ENCODE measurements around the gene SGIP1. TPM values are rescaled to one million over a fixed set of nuclear protein-coding genes. Genes with fewer than 3 reads are reported as not detected.

SGIP1 gene
- total RNA-seq, 8 experiments from 2014 or later = 0.05 to 82.9 (median 26.2) TPM; not detected in 1

DNA sequence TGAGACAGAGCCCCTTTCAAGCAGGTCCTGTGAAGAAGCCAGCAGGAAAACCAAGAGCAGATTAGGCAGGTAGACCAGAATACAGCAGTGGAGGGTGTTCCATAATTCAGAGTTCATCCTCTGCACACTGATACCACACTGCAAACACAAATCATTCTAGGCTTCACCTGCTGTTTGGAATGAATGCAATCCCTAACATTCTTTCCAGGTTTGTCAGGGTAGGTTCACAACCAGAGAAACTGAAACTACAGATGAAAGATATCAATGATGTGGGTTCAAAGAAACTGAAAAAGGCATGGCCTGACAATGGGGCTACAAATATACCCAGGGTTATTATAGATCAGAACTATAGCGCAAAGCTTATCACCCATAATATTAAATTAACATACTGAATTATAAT lies 8.9 kb upstream of the SGIP1 start:
- 84 to 100% (median 100%) methylated on average over 1 of the region's 1 CpG; no CpG with 5 or more reads in 3 of the 10 experiments for WGBS, 10 experiments
- in situ Hi-C loops (cut with MboI; ENCODE audit: low pct_unique_long_range_greater_than_20kb in 2 of 9, low sequenced_read_pairs in 9 of 9, unreplicated experiment in 9 of 9) = no loop called here

DNA sequence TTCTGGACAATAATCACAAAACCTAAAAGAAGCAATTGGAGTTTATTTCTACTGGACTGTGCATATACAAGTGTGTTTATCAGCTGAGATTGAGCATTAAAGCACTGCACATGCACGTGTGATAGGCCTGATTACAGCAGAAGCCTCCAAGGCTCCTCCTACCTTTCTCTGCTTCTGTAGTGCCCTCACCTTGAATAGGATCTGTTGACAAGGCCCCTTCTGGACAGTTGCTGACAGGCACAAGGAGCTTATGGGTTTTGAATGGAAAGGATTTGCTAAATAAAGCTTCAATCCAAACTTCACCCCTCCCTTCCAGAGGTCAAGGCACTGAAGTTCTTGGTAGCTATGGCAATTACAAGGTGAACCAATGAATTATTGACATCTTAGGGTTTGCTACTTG lies 7.9 kb upstream of the SGIP1 start:
- in situ Hi-C loops (cut with MboI; ENCODE audit: low pct_unique_long_range_greater_than_20kb in 2 of 9, low sequenced_read_pairs in 9 of 9, unreplicated experiment in 9 of 9) = no loop called here
- WGBS, 10 experiments = 17 to 100% (median 70%) methylated on average over 1 of the region's 1 CpG; no CpG with 5 or more reads in 5 of the 10 experiments
- ATAC-seq (replicated peaks in 6 of 8) = no peak
- H3K4me3 ChIP-seq = no peak overlapping the region
- no peaks in the 10 kb centered on the region for H3K4me1 ChIP-seq (replicated peaks in 1 of 2)
- H3K27ac ChIP-seq = no peak overlapping the region

More for the DNA sequence above, 8.9 kb upstream of the SGIP1 start:
- no peaks in the 10 kb centered on the region for H3K4me1 ChIP-seq (replicated peaks in 1 of 2)
- H3K27ac ChIP-seq = no peak overlapping the region
- no peak for ATAC-seq (replicated peaks in 6 of 8)
- no peak overlapping the region for H3K4me3 ChIP-seq

DNA sequence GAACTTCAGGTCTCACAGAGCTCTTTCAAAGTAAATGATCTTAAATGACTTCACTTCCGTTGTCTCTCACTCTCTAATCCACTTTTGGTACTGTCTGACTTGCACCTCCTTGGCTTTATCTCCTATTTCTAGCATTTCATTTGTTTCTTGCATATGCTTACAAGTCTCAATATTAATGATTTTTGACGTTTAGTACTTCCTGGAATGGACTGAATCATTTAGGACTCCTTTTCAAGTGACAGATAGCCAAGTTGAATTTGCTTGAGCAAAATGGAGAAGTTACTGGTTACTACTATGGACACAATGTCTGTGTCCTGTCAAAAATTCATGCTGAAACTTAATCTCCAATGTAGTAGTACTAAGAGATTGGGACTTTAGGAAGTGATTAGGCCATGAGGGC lies 7.0 kb upstream of the SGIP1 start:
- 42 to 100% (median 80%) methylated on average over 1 to 2 of the region's 2 CpGs; no CpG with 5 or more reads in 2 of the 10 experiments for WGBS, 10 experiments
- H3K4me3 ChIP-seq = no peak overlapping the region
- no peak for ATAC-seq (replicated peaks in 6 of 8)
- H3K4me1 ChIP-seq (replicated peaks in 1 of 2) = no peaks in the 10 kb centered on the region
- no peak overlapping the region for H3K27ac ChIP-seq
- in situ Hi-C loops (cut with MboI; ENCODE audit: low pct_unique_long_range_greater_than_20kb in 2 of 9, low sequenced_read_pairs in 9 of 9, unreplicated experiment in 9 of 9) = no loop called here

DNA sequence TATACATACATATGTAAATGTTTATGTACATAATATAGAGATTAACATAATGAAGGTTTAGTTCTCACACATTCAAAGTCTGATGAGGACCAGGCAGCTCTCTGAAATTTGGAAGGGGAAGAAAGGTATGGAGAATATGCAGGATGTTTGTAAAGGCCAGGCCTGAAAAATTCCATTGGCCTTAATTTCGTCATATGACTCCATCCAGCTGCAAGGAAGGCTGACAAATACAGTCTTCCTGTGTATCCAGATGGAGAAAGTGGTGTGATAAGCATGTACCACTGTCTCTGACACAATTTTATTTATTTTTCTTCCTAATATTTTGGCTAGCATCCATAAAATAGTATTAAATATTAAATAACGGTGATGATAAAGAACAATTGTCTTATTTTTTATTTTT lies 6.3 kb upstream of the SGIP1 start:
- 50 to 100% (median 80%) methylated on average over 2 of the region's 2 CpGs; no CpG with 5 or more reads in 1 of the 10 experiments for WGBS, 10 experiments
- no peak overlapping the region for H3K4me3 ChIP-seq
- in situ Hi-C loops (cut with MboI; ENCODE audit: low pct_unique_long_range_greater_than_20kb in 2 of 9, low sequenced_read_pairs in 9 of 9, unreplicated experiment in 9 of 9) = no loop called here
- no peak overlapping the region for H3K27ac ChIP-seq
- peak in 2 of 8 experiments; percentile 29 to 85 for ATAC-seq (replicated peaks in 6 of 8)
- peaks cover under 1 to 4% of the 10 kb centered on the region in 2 donors for H3K4me1 ChIP-seq (replicated peaks in 1 of 2)

DNA sequence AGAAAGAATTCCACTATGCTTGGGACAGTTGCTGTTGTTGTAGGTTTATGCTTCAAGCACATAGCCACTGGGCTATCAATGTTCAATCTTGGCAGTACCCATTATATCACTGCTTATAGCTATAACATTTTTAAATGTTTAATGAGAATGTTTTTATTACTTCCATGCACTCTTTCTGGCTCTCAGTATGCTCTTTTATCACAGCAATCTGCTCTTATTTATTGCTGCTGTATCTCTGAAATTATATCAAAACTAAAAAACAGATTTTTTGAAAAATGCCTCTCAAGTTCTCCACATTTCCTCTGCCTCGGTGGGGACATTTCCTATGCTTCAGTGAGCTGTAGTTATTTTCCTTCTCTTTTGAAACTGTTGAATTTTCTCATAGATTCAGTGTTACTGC lies 5.4 kb upstream of the SGIP1 start:
- Histone ChIP-seq H3K4me3 (no peak overlapping the region), H3K4me1 (replicated peaks in 1 of 2) (peaks cover 4 to 5% of the 10 kb centered on the region in 2 donors), H3K27ac (no peak overlapping the region)
- in situ Hi-C loops (cut with MboI; ENCODE audit: low pct_unique_long_range_greater_than_20kb in 2 of 9, low sequenced_read_pairs in 9 of 9, unreplicated experiment in 9 of 9) = no loop called here
- 10 to 83% (median 66%) methylated on average over 1 of the region's 1 CpG; no CpG with 5 or more reads in 2 of the 10 experiments for WGBS, 10 experiments
- ATAC-seq (replicated peaks in 6 of 8) = no peak

DNA sequence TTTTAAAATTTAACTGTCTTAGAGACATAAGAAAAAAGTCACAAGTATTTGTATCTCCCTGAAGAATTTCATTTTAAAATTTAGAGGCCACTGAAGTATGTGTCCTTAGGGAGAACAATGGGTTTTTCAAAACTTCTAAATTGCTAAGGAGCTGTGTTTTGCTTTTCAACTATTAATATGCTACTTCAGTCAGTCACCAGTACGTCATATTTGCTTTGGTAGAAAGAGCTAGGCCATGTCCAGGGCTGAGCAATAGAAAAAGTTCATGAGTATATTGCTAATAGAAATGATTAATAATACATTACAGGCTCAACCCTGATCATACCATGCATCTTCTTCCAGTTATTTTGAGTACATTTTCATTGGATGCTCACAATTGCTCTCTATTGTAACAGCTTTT lies 1.7 kb upstream of the SGIP1 start:
- Histone ChIP-seq H3K4me1 (replicated peaks in 1 of 2) (peaks cover 5 to 10% of the 10 kb centered on the region in 2 donors), H3K4me3 (peak overlapping the region in 3 of 5 donors; percentile 31 to 52 (median 39)), H3K27ac (no peak overlapping the region)
- 60 to 100% (median 96%) methylated on average over 1 of the region's 1 CpG; no CpG with 5 or more reads in 4 of the 10 experiments for WGBS, 10 experiments
- in situ Hi-C loops (cut with MboI; ENCODE audit: low pct_unique_long_range_greater_than_20kb in 2 of 9, low sequenced_read_pairs in 9 of 9, unreplicated experiment in 9 of 9) = no loop called here
- no peak for ATAC-seq (replicated peaks in 6 of 8)

DNA sequence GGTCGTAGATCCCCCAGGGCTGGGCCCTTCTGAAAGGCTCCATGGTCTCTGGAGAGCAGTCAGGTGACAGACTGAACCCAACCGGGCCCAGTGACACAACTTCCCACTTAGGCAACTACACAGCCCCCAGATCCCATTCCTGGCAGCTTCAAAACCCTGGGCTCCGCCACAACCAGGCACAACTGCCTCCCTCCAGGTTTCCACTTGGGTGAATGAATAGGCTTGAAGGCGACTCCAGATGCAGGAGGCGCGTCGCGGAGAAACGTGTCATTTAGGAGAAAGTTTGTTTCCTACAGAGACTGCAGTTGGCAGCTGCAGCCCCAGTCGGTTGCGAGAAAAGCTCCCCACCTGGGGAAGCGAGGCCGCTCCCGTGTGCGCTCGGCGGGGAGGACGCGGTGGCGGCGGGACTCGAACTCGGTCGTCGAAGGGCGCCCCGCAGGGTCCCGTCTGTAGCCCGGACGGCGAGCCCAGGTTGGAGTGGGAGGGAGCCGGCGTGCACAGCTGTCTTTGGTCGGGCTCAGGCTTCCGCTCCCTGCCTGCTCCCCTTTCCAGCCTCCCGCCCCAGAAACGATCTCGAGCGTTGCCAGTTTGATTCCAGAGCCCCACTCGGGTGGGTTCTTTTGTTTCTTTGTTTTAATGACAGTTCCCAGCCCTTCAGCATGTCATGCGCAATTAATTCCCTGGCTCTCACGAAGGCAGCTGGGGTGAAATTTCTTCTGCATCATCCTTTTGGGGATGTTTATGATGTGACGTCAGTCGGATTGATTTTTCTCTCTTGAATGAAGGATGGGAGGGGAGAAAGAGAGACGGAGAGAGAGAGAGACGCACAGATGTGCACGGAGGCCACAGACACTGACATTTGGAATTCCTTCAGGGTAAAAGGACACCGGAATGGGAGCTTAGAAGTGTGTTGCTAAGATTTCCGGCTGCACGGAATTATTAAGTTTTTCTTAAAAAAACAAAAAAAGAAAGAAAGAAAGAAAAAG lies 862 bp upstream of the SGIP1 start:
- H3K27ac ChIP-seq = peak overlapping the region; percentile 67 to 86
- H3K4me1 ChIP-seq (replicated peaks in 1 of 2) = peaks cover 5 to 14% of the 10 kb centered on the region in 2 donors
- ATAC-seq (replicated peaks in 6 of 8) = peak; percentile 59 to 78 (median 66)
- in situ Hi-C loops (cut with MboI; ENCODE audit: low pct_unique_long_range_greater_than_20kb in 2 of 9, low sequenced_read_pairs in 9 of 9, unreplicated experiment in 9 of 9) = no loop called here
- WGBS, 10 experiments = 0 to 49% (median 10%) methylated on average over 3 to 41 of the region's 50 CpGs
- peak overlapping the region; percentile 31 to 52 (median 39) for H3K4me3 ChIP-seq

DNA sequence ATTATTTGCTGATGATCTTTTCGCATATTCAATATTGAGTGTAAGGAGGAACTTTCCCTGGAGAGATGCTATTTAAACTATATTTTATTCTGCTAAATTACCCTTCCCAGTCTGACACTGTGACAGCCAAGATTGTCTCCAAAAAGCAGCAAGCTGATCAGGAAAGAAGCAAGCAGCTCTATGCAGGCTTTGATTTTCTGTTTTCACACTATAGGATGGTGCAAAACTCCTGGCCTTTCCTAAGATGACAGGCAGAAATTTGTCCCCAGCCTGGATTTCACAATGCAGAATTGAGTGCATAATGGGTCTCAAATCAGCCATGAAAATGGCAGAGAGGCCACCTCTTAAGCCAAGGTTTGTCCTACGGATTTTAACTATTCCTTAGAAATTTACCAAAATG lies 1.1 kb downstream of the SGIP1 start:
- H3K4me3 ChIP-seq = peak overlapping the region; percentile 31 to 52 (median 39)
- H3K27ac ChIP-seq = peak overlapping the region in 1 of 2 donors; percentile 11
- no peak for ATAC-seq (replicated peaks in 6 of 8)
- WGBS, 10 experiments = 64 to 100% (median 87%) methylated on average over 1 to 2 of the region's 2 CpGs; no CpG with 5 or more reads in 2 of the 10 experiments
- peaks cover 5 to 20% of the 10 kb centered on the region in 2 donors for H3K4me1 ChIP-seq (replicated peaks in 1 of 2)
- in situ Hi-C loops (cut with MboI; ENCODE audit: low pct_unique_long_range_greater_than_20kb in 2 of 9, low sequenced_read_pairs in 9 of 9, unreplicated experiment in 9 of 9) = no loop called here

DNA sequence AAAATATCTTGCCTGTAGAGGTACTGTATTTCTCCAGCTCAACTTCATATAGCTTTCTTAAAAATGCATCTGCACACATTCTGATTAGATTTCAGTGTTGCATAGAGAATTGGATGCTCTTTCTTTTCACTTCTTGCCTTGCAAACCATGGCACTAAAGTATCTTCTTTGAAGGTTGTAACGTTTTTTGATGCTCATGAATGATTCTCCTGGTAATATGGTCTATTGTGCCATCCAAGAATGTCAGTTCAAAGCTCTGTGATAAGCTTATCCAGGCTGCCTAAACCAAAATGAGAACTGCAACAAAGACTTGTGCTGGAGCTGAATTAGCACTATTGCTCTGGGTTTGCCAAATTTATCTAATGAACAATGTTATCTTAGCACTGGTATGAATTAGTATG lies 1.9 kb downstream of the SGIP1 start:
- in situ Hi-C loops (cut with MboI; ENCODE audit: low pct_unique_long_range_greater_than_20kb in 2 of 9, low sequenced_read_pairs in 9 of 9, unreplicated experiment in 9 of 9) = no loop called here
- Histone ChIP-seq H3K27ac (no peak overlapping the region), H3K4me3 (peak overlapping the region; percentile 31 to 52 (median 39)), H3K4me1 (replicated peaks in 1 of 2) (peaks cover 5 to 24% of the 10 kb centered on the region in 2 donors)
- ATAC-seq (replicated peaks in 6 of 8) = no peak
- WGBS, 10 experiments = 0 to 67% (median 14%) methylated on average over 1 of the region's 1 CpG; no CpG with 5 or more reads in 2 of the 10 experiments

DNA sequence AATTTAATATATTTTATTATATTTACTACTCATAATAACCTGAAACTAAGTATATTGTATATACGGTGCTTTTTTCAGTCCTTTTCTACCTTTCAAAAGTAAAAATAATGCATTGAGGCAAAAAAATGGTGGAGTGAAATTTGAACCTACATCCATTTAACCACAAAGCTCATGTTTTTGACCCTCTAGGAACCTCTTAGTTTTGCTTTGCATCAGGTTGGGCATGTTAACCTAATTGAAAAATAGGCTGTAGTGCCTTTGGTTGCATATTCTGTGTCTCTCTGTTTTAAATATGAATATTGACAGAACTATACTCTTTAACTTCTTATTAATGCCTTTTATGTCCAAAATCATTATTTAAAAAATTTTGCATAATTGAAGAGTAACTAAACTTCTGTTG lies 3.8 kb downstream of the SGIP1 start:
- WGBS, 10 experiments = 40 to 100% (median 89%) methylated on average over 1 of the region's 1 CpG; no CpG with 5 or more reads in 1 of the 10 experiments
- Histone ChIP-seq H3K4me1 (replicated peaks in 1 of 2) (peaks cover 4 to 20% of the 10 kb centered on the region in 2 donors), H3K4me3 (peak overlapping the region in 1 of 5 donors; percentile 47), H3K27ac (no peak overlapping the region)
- no peak for ATAC-seq (replicated peaks in 6 of 8)
- in situ Hi-C loops (cut with MboI; ENCODE audit: low pct_unique_long_range_greater_than_20kb in 2 of 9, low sequenced_read_pairs in 9 of 9, unreplicated experiment in 9 of 9) = no loop called here

DNA sequence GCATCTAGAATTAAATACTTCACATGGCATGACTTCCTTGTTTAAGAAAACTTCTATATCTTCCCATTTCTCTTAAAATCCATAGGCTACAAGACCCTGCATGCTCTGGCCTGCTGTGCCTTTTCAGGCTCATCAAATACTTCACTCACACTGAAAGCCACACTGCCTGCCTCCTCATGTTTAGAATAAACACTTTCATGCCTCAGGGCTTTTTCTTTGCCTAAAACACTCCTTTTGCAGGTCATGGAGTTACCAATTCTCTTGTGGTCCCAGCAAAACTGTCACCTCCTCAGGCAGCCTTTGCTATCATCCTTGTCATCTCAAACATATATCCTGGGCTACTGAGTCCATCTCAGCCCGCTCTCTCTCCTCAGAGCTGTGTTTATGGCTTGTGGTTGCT lies 5.5 kb downstream of the SGIP1 start:
- Histone ChIP-seq H3K4me1 (replicated peaks in 1 of 2) (peaks cover 0 to 28% of the 10 kb centered on the region in 2 donors), H3K27ac (no peak overlapping the region), H3K4me3 (no peak overlapping the region)
- no peak for ATAC-seq (replicated peaks in 6 of 8)
- in situ Hi-C loops (cut with MboI; ENCODE audit: low pct_unique_long_range_greater_than_20kb in 2 of 9, low sequenced_read_pairs in 9 of 9, unreplicated experiment in 9 of 9) = no loop called here
- 67 to 100% (median 80%) methylated on average over 1 of the region's 1 CpG; no CpG with 5 or more reads in 5 of the 10 experiments for WGBS, 10 experiments

DNA sequence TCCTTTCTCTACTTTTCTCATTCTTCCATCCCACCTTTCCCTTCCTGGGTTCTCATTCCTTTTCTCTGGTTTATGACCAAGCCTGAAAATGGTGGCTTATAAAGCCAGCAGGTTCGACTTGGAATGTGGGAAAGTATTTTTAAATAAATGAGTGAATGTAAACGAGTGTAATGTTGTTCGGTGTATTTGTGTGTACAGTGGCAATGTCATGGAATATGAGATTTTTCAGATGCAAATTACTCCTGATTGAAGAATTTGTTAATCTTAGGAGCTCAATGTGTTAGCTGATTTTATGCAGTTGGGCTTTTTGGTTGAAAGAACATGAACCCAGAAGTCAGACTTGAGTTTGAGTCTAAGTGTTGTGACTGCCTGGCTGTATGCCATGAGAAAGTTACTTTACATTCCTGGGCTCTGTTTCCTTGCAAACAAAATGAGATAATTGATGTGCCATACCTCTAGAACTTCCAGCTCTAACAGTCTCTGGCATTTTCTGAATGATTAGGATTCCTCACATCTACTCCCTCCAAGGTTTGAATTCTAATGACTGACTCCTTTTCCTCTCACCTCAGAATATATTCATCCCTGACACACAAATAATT lies 6.6 kb downstream of the SGIP1 start:
- in situ Hi-C loops (cut with MboI; ENCODE audit: low pct_unique_long_range_greater_than_20kb in 2 of 9, low sequenced_read_pairs in 9 of 9, unreplicated experiment in 9 of 9) = no loop called here
- ATAC-seq (replicated peaks in 6 of 8) = peak in 1 of 8 experiments; percentile 39
- Histone ChIP-seq H3K4me3 (no peak overlapping the region), H3K4me1 (replicated peaks in 1 of 2) (peaks cover 0 to 28% of the 10 kb centered on the region in 2 donors), H3K27ac (no peak overlapping the region)
- WGBS, 10 experiments = 28 to 86% (median 64%) methylated on average over 2 to 3 of the region's 3 CpGs; no CpG with 5 or more reads in 1 of the 10 experiments

DNA sequence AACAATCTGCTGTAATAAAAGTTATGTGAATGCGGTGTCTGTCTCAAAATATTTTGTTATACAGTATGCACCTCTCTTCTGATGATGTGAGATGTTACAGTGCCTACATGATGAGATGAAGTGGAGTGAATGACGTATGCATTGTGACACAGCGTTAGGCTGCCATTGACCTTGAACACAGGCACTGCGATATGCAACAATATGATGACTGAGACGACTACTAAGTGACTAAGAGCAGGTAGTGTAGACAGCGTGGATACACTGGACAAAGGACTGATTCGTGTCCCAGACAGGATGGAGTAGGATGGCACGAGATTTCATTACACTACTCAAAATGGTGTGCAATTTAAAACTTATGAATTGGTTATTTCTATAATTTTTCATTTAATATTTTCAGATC lies 8.4 kb downstream of the SGIP1 start:
- Histone ChIP-seq H3K4me1 (replicated peaks in 1 of 2) (peaks cover 0 to 21% of the 10 kb centered on the region in 2 donors), H3K27ac (no peak overlapping the region), H3K4me3 (no peak overlapping the region)
- in situ Hi-C loops (cut with MboI; ENCODE audit: low pct_unique_long_range_greater_than_20kb in 2 of 9, low sequenced_read_pairs in 9 of 9, unreplicated experiment in 9 of 9) = no loop called here
- no peak for ATAC-seq (replicated peaks in 6 of 8)
- WGBS, 10 experiments = 75 to 100% (median 90%) methylated on average over 1 to 8 of the region's 8 CpGs; no CpG with 5 or more reads in 1 of the 10 experiments
